HG02678 (cell line): ENCODE data around the gene ARHGAP1.
"Not testable (repeated sequence)": the region's sequence is repeated elsewhere in the genome, so short reads cannot be mapped to it uniquely, and the experiment has no call there.

Experiments
- ATAC-seq: cut with Tn5 transposase; IDR thresholded peaks from one replicate; pipeline ENCODE4 v1.9.1; 2021; ENCODE audit warnings: mild to moderate bottlenecking, moderate library complexity; ENCODE audit not compliant: unreplicated experiment

ARHGAP1 gene

DNA sequence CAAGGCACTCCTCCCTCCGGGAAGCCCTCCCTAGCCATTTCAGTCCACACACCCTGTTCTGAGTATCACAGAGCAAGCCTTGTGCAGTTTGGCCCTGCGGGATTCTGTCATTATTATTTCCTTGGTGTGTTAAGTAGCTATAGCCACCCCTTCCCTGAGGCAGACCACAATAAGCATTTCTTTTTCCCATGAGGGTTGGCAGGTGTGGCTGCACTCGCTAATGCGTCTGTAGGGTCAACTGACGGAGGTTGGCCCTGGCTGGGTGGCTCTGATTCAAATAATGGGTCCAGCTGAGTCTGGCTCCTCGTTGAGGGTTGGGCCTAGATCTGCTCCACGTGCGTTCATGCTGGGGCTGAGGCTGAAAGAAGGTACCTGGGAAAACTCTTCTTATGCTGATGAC lies 23.7 kb upstream of the ARHGAP1 start:
- ATAC-seq, result no peak

DNA sequence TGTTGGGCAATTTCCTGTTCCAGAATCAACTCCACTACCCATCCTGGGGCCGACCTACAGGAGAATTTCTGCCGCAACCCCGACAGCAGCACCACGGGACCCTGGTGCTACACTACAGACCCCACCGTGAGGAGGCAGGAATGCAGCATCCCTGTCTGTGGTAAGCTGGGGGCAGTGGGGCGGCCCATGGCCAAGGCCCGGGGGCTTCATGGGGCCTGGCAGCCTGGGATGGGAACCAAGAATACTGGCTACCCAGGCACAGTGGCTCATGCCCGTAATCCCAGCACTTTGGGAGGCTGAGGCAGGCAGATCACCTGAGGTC lies 22.9 kb upstream of the ARHGAP1 start:
- no peak for ATAC-seq

DNA sequence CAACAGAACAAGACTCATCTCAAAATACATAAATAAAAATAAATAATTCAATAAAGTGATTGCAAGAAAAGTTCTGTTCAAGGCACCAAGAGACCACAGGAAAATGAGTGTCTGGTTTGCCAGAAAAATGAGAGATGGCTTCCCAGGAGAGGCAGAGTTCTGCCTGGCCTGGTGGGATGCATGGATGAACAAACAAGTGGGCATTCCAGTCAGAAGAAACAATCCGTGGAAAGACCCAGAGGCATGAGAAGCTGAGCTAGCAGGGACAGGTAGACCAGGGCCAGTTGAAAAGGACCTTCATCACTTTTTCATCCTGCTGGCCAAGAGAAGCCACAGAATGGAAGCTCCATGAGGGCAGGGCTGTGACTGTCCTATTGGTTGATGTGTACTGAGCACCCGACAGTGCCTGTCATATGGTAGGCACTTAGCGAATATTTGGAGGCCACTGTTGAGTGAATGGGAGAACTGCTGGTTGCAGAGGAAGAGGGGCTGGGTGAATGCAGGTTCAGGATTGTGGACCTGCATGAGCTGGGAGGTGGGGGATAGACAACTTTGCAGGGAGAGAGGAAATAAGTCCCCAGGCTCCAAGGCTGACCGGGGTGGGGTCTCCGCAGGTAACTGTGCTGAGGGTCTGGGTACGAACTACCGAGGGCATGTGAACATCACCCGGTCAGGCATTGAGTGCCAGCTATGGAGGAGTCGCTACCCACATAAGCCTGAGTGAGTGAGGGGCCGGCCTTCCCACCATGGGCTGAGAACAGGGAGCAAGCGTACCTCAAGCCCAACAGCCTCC lies 22.3 kb upstream of the ARHGAP1 start:
- ATAC-seq, result no peak

DNA sequence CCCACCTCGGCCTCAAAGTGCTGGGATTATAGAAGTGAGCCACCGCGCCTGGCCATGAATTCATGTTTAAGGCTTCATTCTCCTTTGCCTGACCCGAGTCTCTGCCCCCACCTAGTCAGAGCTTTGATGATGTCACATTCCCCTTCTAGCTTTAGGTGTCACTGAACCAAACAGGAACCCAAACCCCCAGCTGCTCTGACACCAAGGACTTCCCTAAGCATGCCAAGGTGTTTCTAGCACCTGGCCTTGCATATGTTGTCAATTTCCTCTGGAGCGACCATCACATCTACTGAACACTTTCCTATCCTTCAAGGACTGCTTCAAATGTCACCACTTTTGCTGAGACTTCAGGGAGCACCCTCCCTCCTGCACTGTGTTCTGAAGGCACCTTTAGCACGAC lies 20.9 kb upstream of the ARHGAP1 start:
- ATAC-seq, result no peak

GRCh38 chr11:46719543-46720218 lies 19.3 kb upstream of the ARHGAP1 start:
- ATAC-seq, result no peak

- no peak for ATAC-seq
These were observed 18.7 kb upstream of the ARHGAP1 start, which contains the start of gene F2 for GRCh38 chr11:46719048-46719542. Gene F2 (plus strand): TSS chr11:46719213. CDS start chr11:46719236, 23 bp downstream.

GRCh38 chr11:46718155-46719019 lies 18.0 kb upstream of the ARHGAP1 start:
- ATAC-seq, result no peak

GRCh38 chr11:46717825-46718154 lies 17.4 kb upstream of the ARHGAP1 start:
- ATAC-seq, result not testable (repeated sequence)

GRCh38 chr11:46712874-46713576 lies 12.6 kb upstream of the ARHGAP1 start:
- no peak for ATAC-seq

DNA sequence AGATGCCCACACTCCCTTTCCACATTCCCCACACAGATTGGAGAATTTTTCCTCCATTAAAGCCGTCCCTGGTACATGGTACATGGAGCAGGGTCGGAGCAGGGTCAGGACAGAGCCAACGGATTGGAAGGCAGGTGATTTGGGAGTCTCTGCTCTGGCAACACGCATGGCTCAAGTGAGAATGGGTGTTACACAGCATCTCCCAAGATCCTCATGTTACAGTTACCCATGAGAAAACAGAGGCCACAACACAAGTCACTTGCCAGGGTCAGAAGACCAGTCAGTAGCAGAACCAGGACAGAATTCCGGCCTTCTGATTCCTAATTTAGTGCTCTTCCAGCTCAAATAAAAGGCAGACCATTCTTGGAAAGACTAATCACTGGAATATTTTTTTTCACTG lies 10.9 kb upstream of the ARHGAP1 start:
- no peak for ATAC-seq

- ATAC-seq, result no peak
These were observed 10.4 kb upstream of the ARHGAP1 start for GRCh38 chr11:46710821-46711269.

- not testable (repeated sequence) for ATAC-seq
These were observed 8.9 kb upstream of the ARHGAP1 start for GRCh38 chr11:46709351-46709750.

- ATAC-seq, result no peak
These were observed 6.5 kb upstream of the ARHGAP1 start for GRCh38 chr11:46706886-46707285.

DNA sequence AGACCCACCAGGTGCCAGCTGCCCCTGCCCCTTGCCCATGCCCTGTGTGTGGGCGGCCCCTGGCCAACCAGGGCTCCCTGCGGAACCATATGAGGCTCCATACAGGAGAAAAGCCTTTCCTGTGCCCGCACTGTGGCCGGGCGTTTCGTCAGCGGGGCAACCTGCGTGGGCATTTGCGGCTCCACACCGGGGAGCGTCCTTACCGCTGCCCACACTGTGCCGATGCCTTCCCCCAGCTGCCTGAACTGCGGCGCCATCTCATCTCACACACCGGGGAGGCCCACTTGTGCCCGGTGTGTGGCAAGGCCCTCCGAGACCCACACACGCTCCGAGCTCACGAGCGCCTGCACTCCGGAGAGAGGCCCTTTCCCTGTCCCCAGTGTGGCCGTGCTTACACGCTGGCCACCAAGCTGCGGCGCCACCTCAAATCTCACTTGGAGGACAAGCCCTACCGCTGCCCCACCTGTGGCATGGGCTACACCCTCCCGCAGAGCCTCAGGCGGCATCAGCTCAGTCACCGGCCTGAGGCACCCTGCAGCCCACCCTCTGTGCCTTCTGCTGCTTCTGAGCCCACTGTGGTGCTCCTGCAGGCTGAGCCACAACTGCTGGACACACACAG lies 4.8 kb upstream of the ARHGAP1 start:
- no peak for ATAC-seq

DNA sequence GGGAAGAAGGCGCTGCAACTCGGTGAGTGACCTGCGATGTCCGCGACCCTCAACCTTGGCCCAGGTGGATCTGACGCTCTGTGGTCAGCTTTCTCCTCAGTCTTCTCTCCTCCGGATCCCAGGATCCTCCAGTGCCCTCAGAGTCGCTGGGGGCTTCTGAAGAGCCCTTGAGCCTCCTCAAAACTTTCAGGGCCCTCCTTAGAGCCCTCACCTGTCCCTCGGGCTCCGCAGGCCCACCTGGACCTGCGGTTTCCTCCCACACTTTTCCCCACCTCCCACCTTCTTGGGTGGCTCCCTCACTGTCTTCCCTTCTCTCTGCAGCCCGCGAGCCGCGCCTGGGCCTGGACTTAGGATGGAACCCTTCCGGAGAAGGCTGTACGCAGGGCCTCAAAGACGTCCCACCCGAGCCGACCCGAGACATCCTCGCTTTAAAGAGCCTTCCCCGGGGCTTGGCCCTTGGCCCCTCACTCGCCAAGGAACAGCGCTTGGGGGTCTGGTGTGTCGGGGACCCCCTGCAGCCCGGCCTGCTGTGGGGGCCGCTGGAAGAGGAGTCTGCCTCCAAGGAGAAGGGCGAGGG lies 747 bp upstream of the ARHGAP1 start:
- no peak for ATAC-seq

GRCh38 chr11:46698597-46698996 lies 1.8 kb downstream of the ARHGAP1 start:
- ATAC-seq, result no peak

DNA sequence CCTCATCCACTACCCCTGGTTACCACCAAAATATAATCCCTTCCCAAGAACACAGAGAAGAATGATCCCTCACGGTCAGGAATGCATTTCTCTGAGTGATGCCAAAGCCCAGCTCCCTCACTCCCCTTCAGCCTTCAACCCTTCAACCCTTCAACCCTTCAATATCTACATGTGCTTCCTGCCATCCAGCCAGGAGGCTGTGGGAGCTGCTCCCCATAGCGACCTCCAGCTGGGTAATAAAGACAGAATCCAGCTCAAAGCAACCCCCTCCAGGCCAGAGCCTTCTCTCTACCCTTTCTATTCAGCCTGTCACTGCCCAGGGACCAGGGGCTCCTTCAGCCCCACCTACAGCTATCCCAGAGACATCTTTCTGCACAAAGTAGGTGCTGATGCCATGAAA lies 2.7 kb downstream of the ARHGAP1 start:
- no peak for ATAC-seq

GRCh38 chr11:46697303-46697702 lies 3.1 kb downstream of the ARHGAP1 start:
- no peak for ATAC-seq

- ATAC-seq, result no peak
These were observed 4.2 kb downstream of the ARHGAP1 start for GRCh38 chr11:46696212-46696558.
